ENCODE measurements around the gene PUS7L. TPM values are rescaled to one million over a fixed set of nuclear protein-coding genes. Genes with fewer than 3 reads are reported as not detected.

The PUS7L gene
- polyA plus RNA-seq, 3 donors = 1.6 to 14.5 (median 13.0) TPM

GRCh38 chr12:43750814-43751213, 7.8 kb downstream of the PUS7L start:
- Mint-ChIP-seq H3K9me3 (no peaks in the 10 kb centered on the region), H3K4me3 (no peak overlapping the region), H3K4me1 (peaks cover 7% of the 10 kb centered on the region), H3K36me3 (peaks cover 22 to 26% of the 10 kb centered on the region in 2 donors), H3K27ac (peak overlapping the region in 1 of 7 donors; percentile 1), H3K27me3 (ENCODE audit: low read depth in 3 of 3) (peaks cover 0 to 3% (median 2%) of the 10 kb centered on the region in 3 donors)
- peaks cover under 1% of the 10 kb centered on the region for H3K79me2 ChIP-seq (ENCODE audit: insufficient read depth, low read length)
- H4K20me1 ChIP-seq (ENCODE audit: insufficient read depth, low read length) = no peaks in the 10 kb centered on the region
- intact Hi-C loops (cut with micrococcal nuclease) = no loop called here
- no peak overlapping the region for H3K4me2 ChIP-seq (replicated peaks; ENCODE audit: extremely low read depth, low read length, poor library complexity, severe bottlenecking)
- no peak overlapping the region for H3K9ac ChIP-seq (ENCODE audit: insufficient read depth, low read length, poor library complexity, severe bottlenecking)
- H3K4me3 ChIP-seq (replicated peaks in 1 of 3; ENCODE audit: low read depth in 2 of 3, low read length in 3 of 3) = no peak overlapping the region
- no peak for DNase-seq
- H3K27me3 ChIP-seq (ENCODE audit: control insufficient read depth in 2 of 2, insufficient read depth in 2 of 2, low read length in 2 of 2) = no peaks in the 10 kb centered on the region
- TF ChIP-seq, protein P1, sequence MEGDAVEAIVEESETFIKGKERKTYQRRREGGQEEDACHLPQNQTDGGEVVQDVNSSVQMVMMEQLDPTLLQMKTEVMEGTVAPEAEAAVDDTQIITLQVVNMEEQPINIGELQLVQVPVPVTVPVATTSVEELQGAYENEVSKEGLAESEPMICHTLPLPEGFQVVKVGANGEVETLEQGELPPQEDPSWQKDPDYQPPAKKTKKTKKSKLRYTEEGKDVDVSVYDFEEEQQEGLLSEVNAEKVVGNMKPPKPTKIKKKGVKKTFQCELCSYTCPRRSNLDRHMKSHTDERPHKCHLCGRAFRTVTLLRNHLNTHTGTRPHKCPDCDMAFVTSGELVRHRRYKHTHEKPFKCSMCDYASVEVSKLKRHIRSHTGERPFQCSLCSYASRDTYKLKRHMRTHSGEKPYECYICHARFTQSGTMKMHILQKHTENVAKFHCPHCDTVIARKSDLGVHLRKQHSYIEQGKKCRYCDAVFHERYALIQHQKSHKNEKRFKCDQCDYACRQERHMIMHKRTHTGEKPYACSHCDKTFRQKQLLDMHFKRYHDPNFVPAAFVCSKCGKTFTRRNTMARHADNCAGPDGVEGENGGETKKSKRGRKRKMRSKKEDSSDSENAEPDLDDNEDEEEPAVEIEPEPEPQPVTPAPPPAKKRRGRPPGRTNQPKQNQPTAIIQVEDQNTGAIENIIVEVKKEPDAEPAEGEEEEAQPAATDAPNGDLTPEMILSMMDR (IDR thresholded peaks at IDR 0.05) = no peak
- H3K27ac ChIP-seq (ENCODE audit: low read depth in 1 of 2, low read length in 2 of 2) = no peak overlapping the region
- no peaks in the 10 kb centered on the region for H3K4me1 ChIP-seq (ENCODE audit: control insufficient read depth in 1 of 2, insufficient read depth in 2 of 2, low read length in 2 of 2)
- no peaks in the 10 kb centered on the region for H3K9me3 ChIP-seq (replicated peaks in 1 of 2; ENCODE audit: control insufficient read depth in 1 of 2, insufficient read depth in 1 of 2, low read length in 2 of 2)
- WGBS (ENCODE audit: insufficient coverage) = no CpG with 5 or more reads among the region's 3 CpGs
- no peak overlapping the region for H2AFZ ChIP-seq (ENCODE audit: insufficient read depth, low read depth, low read length, poor library complexity, severe bottlenecking)
- H3K36me3 ChIP-seq (replicated peaks in 1 of 2; ENCODE audit: control insufficient read depth in 1 of 2, insufficient read depth in 2 of 2, low read length in 2 of 2) = peaks cover 3 to 20% of the 10 kb centered on the region in 2 donors

GRCh38 chr12:43749016-43749415, 9.6 kb downstream of the PUS7L start:
- Histone ChIP-seq H3K4me2 (replicated peaks; ENCODE audit: extremely low read depth, low read length, poor library complexity, severe bottlenecking) (no peak overlapping the region), H4K20me1 (ENCODE audit: insufficient read depth, low read length) (no peaks in the 10 kb centered on the region), H3K79me2 (ENCODE audit: insufficient read depth, low read length) (no peaks in the 10 kb centered on the region), H3K27me3 (ENCODE audit: control insufficient read depth in 2 of 2, insufficient read depth in 2 of 2, low read length in 2 of 2) (no peaks in the 10 kb centered on the region), H3K9ac (ENCODE audit: insufficient read depth, low read length, poor library complexity, severe bottlenecking) (no peak overlapping the region), H3K4me3 (replicated peaks in 1 of 3; ENCODE audit: low read depth in 2 of 3, low read length in 3 of 3) (no peak overlapping the region), H3K36me3 (replicated peaks in 1 of 2; ENCODE audit: control insufficient read depth in 1 of 2, insufficient read depth in 2 of 2, low read length in 2 of 2) (peaks cover 13 to 28% of the 10 kb centered on the region in 2 donors), H3K27ac (ENCODE audit: low read depth in 1 of 2, low read length in 2 of 2) (no peak overlapping the region), H3K4me1 (ENCODE audit: control insufficient read depth in 1 of 2, insufficient read depth in 2 of 2, low read length in 2 of 2) (no peaks in the 10 kb centered on the region), H3K9me3 (replicated peaks in 1 of 2; ENCODE audit: control insufficient read depth in 1 of 2, insufficient read depth in 1 of 2, low read length in 2 of 2) (no peaks in the 10 kb centered on the region), H2AFZ (ENCODE audit: insufficient read depth, low read depth, low read length, poor library complexity, severe bottlenecking) (no peak overlapping the region)
- Mint-ChIP-seq H3K9me3 (no peaks in the 10 kb centered on the region), H3K4me3 (no peak overlapping the region), H3K4me1 (peaks cover 7% of the 10 kb centered on the region), H3K36me3 (peaks cover 25 to 32% of the 10 kb centered on the region in 2 donors), H3K27ac (no peak overlapping the region), H3K27me3 (ENCODE audit: low read depth in 3 of 3) (peaks cover 0 to 3% (median 2%) of the 10 kb centered on the region in 3 donors)
- DNase-seq = no peak
- TF ChIP-seq, protein P1 (IDR thresholded peaks at IDR 0.05) = no peak
- WGBS (ENCODE audit: insufficient coverage) = 96% methylated on average over 4 of the region's 5 CpGs
- intact Hi-C loops (cut with micrococcal nuclease) = no loop called here
